Measurements from ENCODE around the gene OTUB1.
"Not testable (repeated sequence)": the region's sequence is repeated elsewhere in the genome, so short reads cannot be mapped to it uniquely, and the experiment has no call there.

The OTUB1 gene

DNA sequence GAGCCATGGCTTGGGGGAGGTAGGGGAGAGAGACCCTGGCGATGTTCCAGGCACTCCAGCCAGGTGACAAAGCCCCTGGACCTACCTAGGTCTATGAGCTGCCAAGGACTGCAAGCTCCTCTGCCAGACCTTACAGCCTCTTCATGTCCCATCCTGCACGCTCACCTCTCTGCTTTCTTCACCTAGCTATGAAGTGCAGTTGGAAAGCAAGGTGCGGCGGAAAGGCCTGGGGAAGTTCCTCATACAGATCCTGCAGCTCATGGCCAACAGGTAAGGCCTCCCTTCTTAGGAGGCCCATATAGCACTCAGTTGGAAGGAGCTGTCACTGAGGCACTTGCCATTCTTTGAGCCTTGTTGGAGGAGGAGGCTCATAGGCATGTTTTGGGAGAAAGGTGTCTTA is 33.7 kb upstream of the OTUB1 start:
- H3K9me2 ChIP-seq (replicated peaks; ENCODE audit: insufficient read depth, low read length), result no peaks in the 10 kb centered on the region
- H2AFZ ChIP-seq (ENCODE audit: low read depth, low read length, severe bottlenecking), result no peak overlapping the region
- no peaks in the 10 kb centered on the region for H3K9me3 ChIP-seq (ENCODE audit: insufficient read depth, low read length)
- H3K4me2 ChIP-seq (ENCODE audit: low read depth, low read length, poor library complexity, severe bottlenecking), result no peak overlapping the region
- no peaks in the 10 kb centered on the region for H3K79me2 ChIP-seq (ENCODE audit: insufficient read depth, low read length)
- no peaks in the 10 kb centered on the region for H3K27me3 ChIP-seq (ENCODE audit: low read length)
- no peaks in the 10 kb centered on the region for H3F3A ChIP-seq (ENCODE audit: insufficient read depth)
- TF ChIP-seq EZH2phosphoT487 (conservative IDR thresholded peaks at IDR 0.05; ENCODE audit: low read length), result no peak
- TF ChIP-seq, protein P1, sequence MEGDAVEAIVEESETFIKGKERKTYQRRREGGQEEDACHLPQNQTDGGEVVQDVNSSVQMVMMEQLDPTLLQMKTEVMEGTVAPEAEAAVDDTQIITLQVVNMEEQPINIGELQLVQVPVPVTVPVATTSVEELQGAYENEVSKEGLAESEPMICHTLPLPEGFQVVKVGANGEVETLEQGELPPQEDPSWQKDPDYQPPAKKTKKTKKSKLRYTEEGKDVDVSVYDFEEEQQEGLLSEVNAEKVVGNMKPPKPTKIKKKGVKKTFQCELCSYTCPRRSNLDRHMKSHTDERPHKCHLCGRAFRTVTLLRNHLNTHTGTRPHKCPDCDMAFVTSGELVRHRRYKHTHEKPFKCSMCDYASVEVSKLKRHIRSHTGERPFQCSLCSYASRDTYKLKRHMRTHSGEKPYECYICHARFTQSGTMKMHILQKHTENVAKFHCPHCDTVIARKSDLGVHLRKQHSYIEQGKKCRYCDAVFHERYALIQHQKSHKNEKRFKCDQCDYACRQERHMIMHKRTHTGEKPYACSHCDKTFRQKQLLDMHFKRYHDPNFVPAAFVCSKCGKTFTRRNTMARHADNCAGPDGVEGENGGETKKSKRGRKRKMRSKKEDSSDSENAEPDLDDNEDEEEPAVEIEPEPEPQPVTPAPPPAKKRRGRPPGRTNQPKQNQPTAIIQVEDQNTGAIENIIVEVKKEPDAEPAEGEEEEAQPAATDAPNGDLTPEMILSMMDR (IDR thresholded peaks at IDR 0.05; ENCODE audit: insufficient read depth, low read length, poor library complexity, severe bottlenecking), result no peak
- no peak overlapping the region for H3K4me3 ChIP-seq (ENCODE audit: insufficient read depth, low read length, poor library complexity, severe bottlenecking)
- H4K20me1 ChIP-seq (ENCODE audit: low read depth, low read length), result no peaks in the 10 kb centered on the region; the same call in 1 of the 2 replicates
- H3K9ac ChIP-seq (ENCODE audit: low read length), result no peak overlapping the region
- no peak overlapping the region for H3K27ac ChIP-seq (ENCODE audit: low read depth, low read length)
- peaks cover 3% of the 10 kb centered on the region; the same call in 1 of the 2 replicates for H3K36me3 ChIP-seq (ENCODE audit: low read length)

DNA sequence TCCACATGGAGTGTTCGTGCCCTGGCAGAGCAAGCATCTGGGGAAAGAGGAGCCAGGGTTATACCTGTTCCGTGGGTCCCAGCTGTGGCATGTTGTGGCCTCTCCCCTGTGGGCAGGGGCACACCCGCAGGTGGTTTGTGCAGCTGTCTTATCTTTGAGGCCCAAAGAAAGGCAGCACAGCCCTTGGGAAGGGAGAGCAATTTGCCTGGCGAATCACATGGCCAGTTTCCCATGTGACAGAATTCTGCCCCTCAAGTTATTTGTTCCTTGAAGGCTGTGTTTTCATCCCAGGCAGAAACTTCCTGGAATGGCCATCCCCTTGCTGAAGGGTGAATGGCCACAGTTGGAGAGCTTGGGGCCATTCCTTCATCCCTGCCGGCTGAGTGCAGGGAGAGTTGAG is 28.2 kb upstream of the OTUB1 start:
- H3K9me3 ChIP-seq (ENCODE audit: insufficient read depth, low read length), result no peaks in the 10 kb centered on the region
- no peak overlapping the region for H3K4me2 ChIP-seq (ENCODE audit: low read depth, low read length, poor library complexity, severe bottlenecking)
- H2AFZ ChIP-seq (ENCODE audit: low read depth, low read length, severe bottlenecking), result no peak overlapping the region
- H3K27me3 ChIP-seq (ENCODE audit: low read length), result no peaks in the 10 kb centered on the region
- no peaks in the 10 kb centered on the region for H3K79me2 ChIP-seq (ENCODE audit: insufficient read depth, low read length)
- H4K20me1 ChIP-seq (ENCODE audit: low read depth, low read length), result no peaks in the 10 kb centered on the region; the same call in 1 of the 2 replicates
- no peaks in the 10 kb centered on the region for H3F3A ChIP-seq (ENCODE audit: insufficient read depth)
- H3K9ac ChIP-seq (ENCODE audit: low read length), result no peak overlapping the region
- H3K36me3 ChIP-seq (ENCODE audit: low read length), result peaks cover 3% of the 10 kb centered on the region; the same call in 1 of the 2 replicates
- H3K4me3 ChIP-seq (ENCODE audit: insufficient read depth, low read length, poor library complexity, severe bottlenecking), result no peak overlapping the region
- no peaks in the 10 kb centered on the region for H3K9me2 ChIP-seq (replicated peaks; ENCODE audit: insufficient read depth, low read length)
- no peak overlapping the region for H3K27ac ChIP-seq (ENCODE audit: low read depth, low read length)
- TF ChIP-seq, protein P1 (IDR thresholded peaks at IDR 0.05; ENCODE audit: insufficient read depth, low read length, poor library complexity, severe bottlenecking), result no peak
- TF ChIP-seq EZH2phosphoT487 (conservative IDR thresholded peaks at IDR 0.05; ENCODE audit: low read length), result no peak

DNA sequence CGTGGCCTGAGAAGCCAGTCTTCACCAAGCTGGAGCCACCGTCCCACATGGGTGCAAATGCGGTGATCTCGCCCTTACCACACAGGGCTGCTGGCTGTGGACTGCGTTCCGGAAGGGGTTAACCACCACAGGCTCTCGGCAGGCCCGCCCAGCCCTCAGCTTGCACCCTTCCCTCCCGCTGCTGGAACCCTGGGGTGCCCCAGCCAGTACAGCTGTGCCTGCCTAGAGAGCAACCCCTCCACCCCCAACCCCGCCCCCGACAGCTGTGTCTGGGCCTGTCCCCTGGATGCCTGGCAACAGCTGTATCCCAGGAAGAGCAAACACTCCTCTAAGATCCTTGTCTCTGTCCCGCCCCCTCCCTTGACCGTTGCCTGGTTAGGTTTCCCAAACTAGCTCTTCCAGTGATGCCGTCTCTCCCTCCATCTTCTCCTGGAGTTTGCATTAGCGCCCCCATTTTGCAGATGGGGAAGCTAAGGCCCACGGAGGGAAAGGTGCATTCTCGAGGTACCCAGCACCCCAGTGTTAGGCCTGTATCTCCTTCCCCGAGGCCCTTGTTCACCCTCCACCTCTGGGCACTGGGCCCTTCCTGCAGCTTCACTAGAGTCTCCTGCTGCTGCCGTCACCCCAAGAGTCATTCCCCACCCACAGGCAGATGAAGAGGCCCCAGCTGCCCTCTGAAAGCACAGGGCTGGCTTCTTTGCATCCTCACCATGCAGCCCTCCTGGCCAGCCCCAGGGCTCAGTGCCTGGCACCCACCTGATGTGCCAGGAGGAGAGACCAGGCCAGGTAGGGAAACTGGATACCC is 24.4 kb upstream of the OTUB1 start:
- Histone ChIP-seq H3K27me3 (ENCODE audit: low read length) (no peaks in the 10 kb centered on the region), H3F3A (ENCODE audit: insufficient read depth) (no peaks in the 10 kb centered on the region), H3K9me3 (ENCODE audit: insufficient read depth, low read length) (no peaks in the 10 kb centered on the region), H3K4me2 (ENCODE audit: low read depth, low read length, poor library complexity, severe bottlenecking) (no peak overlapping the region), H3K27ac (ENCODE audit: low read depth, low read length) (no peak overlapping the region), H3K36me3 (ENCODE audit: low read length) (no peaks in the 10 kb centered on the region), H2AFZ (ENCODE audit: low read depth, low read length, severe bottlenecking) (no peak overlapping the region), H3K79me2 (ENCODE audit: insufficient read depth, low read length) (no peaks in the 10 kb centered on the region), H3K9ac (ENCODE audit: low read length) (no peak overlapping the region), H3K4me3 (ENCODE audit: insufficient read depth, low read length, poor library complexity, severe bottlenecking) (no peak overlapping the region), H4K20me1 (ENCODE audit: low read depth, low read length) (no peaks in the 10 kb centered on the region; the same call in 1 of the 2 replicates), H3K9me2 (replicated peaks; ENCODE audit: insufficient read depth, low read length) (no peaks in the 10 kb centered on the region)
- TF ChIP-seq, protein P1 (IDR thresholded peaks at IDR 0.05; ENCODE audit: insufficient read depth, low read length, poor library complexity, severe bottlenecking), result no peak
- no peak for TF ChIP-seq EZH2phosphoT487 (conservative IDR thresholded peaks at IDR 0.05; ENCODE audit: low read length)

DNA sequence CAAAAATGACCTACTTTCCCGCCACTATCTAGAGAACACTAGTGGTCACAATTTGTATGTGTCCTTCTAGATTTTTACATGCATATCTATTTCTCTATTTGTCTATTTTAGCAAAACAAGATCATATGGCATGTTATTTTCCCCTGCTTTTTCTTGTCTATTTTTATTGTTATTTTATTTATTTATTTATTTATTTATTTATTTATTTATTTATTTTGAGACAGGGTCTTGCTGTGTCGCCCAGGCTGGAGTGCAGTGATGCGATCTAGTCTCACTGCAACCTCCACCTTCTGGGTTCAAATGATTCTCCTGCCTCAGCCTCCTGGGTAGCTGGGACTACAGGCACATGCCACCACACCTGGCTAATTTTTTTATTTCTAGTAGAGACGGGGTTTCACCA is 22.3 kb upstream of the OTUB1 start:
- H3K9ac ChIP-seq (ENCODE audit: low read length); H3K4me3 ChIP-seq (ENCODE audit: insufficient read depth, low read length, poor library complexity, severe bottlenecking); H3K9me2 ChIP-seq (replicated peaks; ENCODE audit: insufficient read depth, low read length); H3K79me2 ChIP-seq (ENCODE audit: insufficient read depth, low read length); H3K9me3 ChIP-seq (ENCODE audit: insufficient read depth, low read length); H2AFZ ChIP-seq (ENCODE audit: low read depth, low read length, severe bottlenecking); H4K20me1 ChIP-seq (ENCODE audit: low read depth, low read length); H3K36me3 ChIP-seq (ENCODE audit: low read length); H3K4me2 ChIP-seq (ENCODE audit: low read depth, low read length, poor library complexity, severe bottlenecking); H3F3A ChIP-seq (ENCODE audit: insufficient read depth); H3K27me3 ChIP-seq (ENCODE audit: low read length); H3K27ac ChIP-seq (ENCODE audit: low read depth, low read length): not testable (repeated sequence)

Data from SU-DHL-6 (cell line).